HepG2 (cell line): ENCODE data around the gene CDC42EP1. TPM values are rescaled to one million over a fixed set of nuclear protein-coding genes. Genes with fewer than 3 reads are reported as not detected.

Experiments used
- ATAC-seq: fragments of 200-7000 bp; cut with Tn5 transposase; 3 replicates; pipeline ENCODE4 v1.9.1; 2020; ENCODE audit warnings: mild to moderate bottlenecking, moderate library complexity
- BruUV-seq: library from RNA; stranded (reverse); fragments of 400-500 nt; replicated peaks from 2 replicates; lab custom pipeline; 2021; lab: Mats Ljungman, UMichigan
- CTCF ChIA-PET: fragments of 300-600 bp; formaldehyde crosslinking; extraction: SDS; loops from one replicate; lab custom pipeline; 2021; ENCODE audit warnings: low total read pairs, inconsistent platforms, low intra/inter-chr PET ratio; lab: Yijun Ruan, JAX
- POLR2A ChIA-PET: fragments of 350-600 bp; sonication (Branson Sonifier 250); formaldehyde crosslinking; loops from one replicate; lab custom pipeline; 2020; ENCODE audit warnings: antibody characterized with exemption, inconsistent platforms; lab: Yijun Ruan, JAX
- DNase-seq: peaks from one replicate; pipeline ENCODE4 v3.0.0-alpha.2; 2015; ENCODE audit warnings: low spot score
- FAIRE-seq: peaks from 3 replicates; lab custom pipeline; 2011; peaks lifted over from hg19 to GRCh38; lab: Jason Lieb, UNC
- H2AFZ ChIP-seq: one replicate; pipeline ENCODE4 v1.6.1; 2011; ENCODE audit warnings: low read length, inconsistent platforms
- H3K27ac ChIP-seq: fragments of 300-600 bp; 3 replicates; pipeline ENCODE4 v1.8.0; 2011; ENCODE audit warnings: mixed run types, mild to moderate bottlenecking, mixed read lengths, low read length, inconsistent platforms; ENCODE audit not compliant: insufficient read depth; ENCODE audit errors: extremely low read length
- H3K27me3 ChIP-seq, 2 experiments: fragments of 200-600 bp in 1 of 2; 2 replicates in 1 of 2; 3 replicates in 1 of 2; pipeline versions ENCODE4 v1.6.0 to v1.8.0; 2011; ENCODE audit warnings: low read length in 2 of 2, mild to moderate bottlenecking in 2 of 2, moderate library complexity in 2 of 2, inconsistent platforms in 1 of 2; ENCODE audit not compliant: insufficient read depth in 2 of 2, control insufficient read depth in 1 of 2
- H3K36me3 ChIP-seq, 2 experiments: fragments of 200-600 bp in 1 of 2; replicated peaks in 1 of 2; 2 replicates in 1 of 2; 3 replicates in 1 of 2; pipeline versions ENCODE4 v1.5.1 to v1.8.0; 2011; ENCODE audit warnings: low read length in 2 of 2, inconsistent platforms in 1 of 2; ENCODE audit not compliant: insufficient read depth in 2 of 2, control insufficient read depth in 1 of 2
- H3K4me1 ChIP-seq: 2 replicates; pipeline ENCODE4 v1.5.1; 2012; ENCODE audit warnings: low read length, inconsistent platforms; ENCODE audit not compliant: insufficient read depth
- H3K4me2 ChIP-seq: 2 replicates; pipeline ENCODE4 v1.6.0; 2011; ENCODE audit warnings: low read depth, low read length, inconsistent platforms
- H3K4me3 ChIP-seq, 3 experiments: fragments of 200-600 bp in 1 of 3; sonication (generic), shearing (Covaris generic) in 1 of 3; replicated peaks in 1 of 3; 2 replicates each; pipeline ENCODE4 v1.5.1; 2011 to 2016; ENCODE audit warnings: low read length in 3 of 3, inconsistent platforms in 2 of 3, low read depth in 2 of 3, mild to moderate bottlenecking in 2 of 3, control low read depth in 1 of 3, mixed read lengths in 1 of 3; ENCODE audit not compliant: insufficient read depth in 1 of 3
- H3K79me2 ChIP-seq: one replicate; pipeline ENCODE4 v1.6.1; 2011; ENCODE audit warnings: low read length, inconsistent platforms; ENCODE audit not compliant: insufficient read depth
- H3K9ac ChIP-seq: 2 replicates; pipeline ENCODE4 v1.6.0; 2011; ENCODE audit warnings: mild to moderate bottlenecking, low read depth, low read length, inconsistent platforms; ENCODE audit not compliant: insufficient read depth
- H3K9me3 ChIP-seq: 2 replicates; pipeline ENCODE4 v1.5.1; 2012; ENCODE audit warnings: mild to moderate bottlenecking, low read length
- H4K20me1 ChIP-seq: 2 replicates; pipeline ENCODE4 v1.6.0; 2011; ENCODE audit warnings: inconsistent platforms, mild to moderate bottlenecking, low read length, moderate library complexity; ENCODE audit not compliant: insufficient read depth
- AHDC1 ChIP-seq: sonication (generic); formaldehyde crosslinking; IDR thresholded peaks from 2 replicates; pipeline ENCODE4 v1.5.1; 2020; ENCODE audit warnings: mild to moderate bottlenecking, missing genetic modification reagents, borderline replicate concordance
- ARNT ChIP-seq: fragments of 450-650 bp; IDR thresholded peaks from 2 replicates; pipeline ENCODE4 v1.6.1; 2017
- BORCS8-MEF2B ChIP-seq: sonication (generic); formaldehyde crosslinking; IDR thresholded peaks from 2 replicates; pipeline ENCODE4 v1.8.0; 2022; ENCODE audit warnings: mild to moderate bottlenecking, missing genetic modification reagents
- DR1 ChIP-seq: sonication (generic); formaldehyde crosslinking; IDR thresholded peaks from 2 replicates; pipeline ENCODE4 v1.8.0; 2021; ENCODE audit warnings: mild to moderate bottlenecking, missing genetic modification reagents, inconsistent platforms
- ETV6 ChIP-seq: sonication (generic); formaldehyde crosslinking; conservative IDR thresholded peaks from 2 replicates; pipeline ENCODE4 v1.4.0; 2020; ENCODE audit warnings: missing genetic modification reagents
- FOSL1 ChIP-seq: sonication (generic); formaldehyde crosslinking; IDR thresholded peaks from 2 replicates; pipeline ENCODE4 v1.9.0; 2021; ENCODE audit warnings: missing genetic modification reagents, borderline replicate concordance
- FOSL2 ChIP-seq: sonication (generic); formaldehyde crosslinking; IDR thresholded peaks from 2 replicates; pipeline ENCODE4 v1.4.0; 2020; ENCODE audit warnings: missing genetic modification reagents
- KDM2A ChIP-seq: sonication (generic); formaldehyde crosslinking; IDR thresholded peaks from 2 replicates; pipeline ENCODE4 v1.4.0; 2020; ENCODE audit warnings: low read depth, missing genetic modification reagents, borderline replicate concordance
- MAX ChIP-seq: IDR thresholded peaks from 2 replicates; pipeline ENCODE4 v1.6.1; 2012; ENCODE audit warnings: inconsistent platforms
- MED1 ChIP-seq: sonication (generic); formaldehyde crosslinking; IDR thresholded peaks from 2 replicates; pipeline ENCODE4 v1.4.0; 2020; ENCODE audit warnings: missing genetic modification reagents
- NCOA2 ChIP-seq: sonication (generic); formaldehyde crosslinking; IDR thresholded peaks from 2 replicates; pipeline ENCODE4 v1.8.0; 2022; ENCODE audit warnings: inconsistent platforms
- NR2F2 ChIP-seq: IDR thresholded peaks from 2 replicates; pipeline ENCODE4 v1.6.1; 2012; ENCODE audit warnings: low read depth, inconsistent platforms, borderline replicate concordance
- PAF1 ChIP-seq: IDR thresholded peaks from 2 replicates; pipeline ENCODE4 v1.6.1; 2016; ENCODE audit warnings: missing genetic modification reagents, missing compliant biosample characterization
- SIN3A ChIP-seq: IDR thresholded peaks from 2 replicates; pipeline ENCODE4 v1.6.1; 2011; ENCODE audit warnings: low read depth, mild to moderate bottlenecking, control low read depth, low read length, borderline replicate concordance
- SMARCE1 ChIP-seq: fragments of 450-650 bp; IDR thresholded peaks from 2 replicates; pipeline ENCODE4 v1.6.1; 2017; ENCODE audit warnings: borderline replicate concordance
- ZBTB34 ChIP-seq: sonication (generic); formaldehyde crosslinking; IDR thresholded peaks from 2 replicates; pipeline ENCODE4 v1.8.0; 2022; ENCODE audit warnings: mild to moderate bottlenecking, missing genetic modification reagents
- ZNF614 ChIP-seq: IDR thresholded peaks from 2 replicates; pipeline ENCODE4 v1.6.1; 2018; ENCODE audit warnings: missing biosample characterization, missing genetic modification reagents, inconsistent platforms, borderline replicate concordance
- ZNF775 ChIP-seq: sonication (generic); formaldehyde crosslinking; IDR thresholded peaks from 2 replicates; pipeline ENCODE4 v1.4.0; 2020; ENCODE audit warnings: missing genetic modification reagents, mild to moderate bottlenecking, moderate library complexity, borderline replicate concordance
- WGBS: methylation state at CpG from one replicate; pipeline ENCODE4 v1.1.6; 2017; ENCODE audit warnings: low lambda C conversion rate; 5-methylcytosine and 5-hydroxymethylcytosine counted together
- in situ Hi-C: cut with HindIII; loops from 2 replicates; pipeline ENCODE4 v1.10.0; 2017; ENCODE audit warnings: low pct_unique_long_range_greater_than_20kb; ENCODE audit not compliant: extremely low pct_ligation_motif_present
- intact Hi-C: fragments of 100-400 bp; cut with micrococcal nuclease; formaldehyde crosslinking; loops from one replicate; pipeline ENCODE4 v1.10.0; 2022; ENCODE audit not compliant: unreplicated experiment
- polyA plus RNA-seq, 8 experiments: library from polyadenylated mRNA; depleted of rRNA in 3 of 8; stranded (reverse) in 7 of 8; unstranded in 1 of 8; fragments of >200 nt; fragmentation: Illumina TruSeq in 4 of 8; extraction: Trizol in 4 of 8; gene quantifications; 2 replicates each; pipeline versions ENCODE4 v1.2.1 to v1.2.3, GENCODE V29; 2011 to 2016; ENCODE audit warnings: low read depth in 4 of 8, missing spikeins in 1 of 8, mixed read lengths in 1 of 8; ENCODE audit not compliant: insufficient read depth in 1 of 8
- total RNA-seq, 5 experiments: library from RNA; depleted of rRNA; stranded (reverse); fragments of >200 nt; fragmentation: Illumina TruSeq; extraction: Trizol; gene quantifications; 2 replicates each; pipeline ENCODE4 v1.2.3, GENCODE V29; 2016; ENCODE audit warnings: low read depth in 1 of 5

CDC42EP1 gene
- total and polyA plus RNA-seq, 2 of the 13 experiments (the other 11 are each of a cell fraction or from before 2014, with no cell fraction given) = 17.1 to 29.5 TPM

GRCh38 chr22:37525073-37525745, 35.1 kb upstream of the CDC42EP1 start:
- DNase-seq = no peak
- peak; percentile 15; the same call in 2 of the 3 replicates for ATAC-seq
- Histone ChIP-seq H3K36me3 (no peaks in the 10 kb centered on the region), H3K9ac (no peak overlapping the region), H3K9me3 (no peaks in the 10 kb centered on the region), H3K27ac (no peak overlapping the region), H4K20me1 (no peaks in the 10 kb centered on the region), H3K79me2 (no peaks in the 10 kb centered on the region), H2AFZ (no peak overlapping the region), H3K4me2 (peak overlapping the region; percentile 58; the same call in 1 of the 2 replicates), H3K27me3 (no peaks in the 10 kb centered on the region), H3K4me1 (peaks cover 80% of the 10 kb centered on the region), H3K4me3 (no peak overlapping the region)
- POLR2A ChIA-PET = interaction anchor here (0.7 to 1.5 kb wide), 4 partner anchors 13 to 44 kb away, joined by 3 read pairs; no protein-coding TSS in a partner anchor
- intact Hi-C loops (loop anchor here (10.0 kb wide), 1 partner anchor 50 kb away; no protein-coding TSS in a partner anchor), in situ Hi-C loops (no loop called here)
- no peak for FAIRE-seq
- CTCF ChIA-PET = no interaction called here
- no CpG with 5 or more reads among the region's 10 CpGs for WGBS
- BruUV-seq = no TSS peak
- no peak for TF ChIP-seq ARNT
- no peak for TF ChIP-seq PAF1 (CRISPR knock-in tag)
- no peak for TF ChIP-seq MAX
- TF ChIP-seq NCOA2 (CRISPR knock-in tag) = no peak
- no peak for TF ChIP-seq ZNF614 (CRISPR knock-in tag)
- no peak for TF ChIP-seq ETV6 (CRISPR knock-in tag)
- TF ChIP-seq FOSL1 (CRISPR knock-in tag) = 0 out of 2 replicates have a peak, but pooled peaks have one; percentile 25
- TF ChIP-seq ZBTB34 (CRISPR knock-in tag) = no peak
- TF ChIP-seq FOSL2 (CRISPR knock-in tag) = peak; percentile 87
- TF ChIP-seq BORCS8-MEF2B (CRISPR knock-in tag) = no peak
- TF ChIP-seq SMARCE1 = no peak
- TF ChIP-seq MED1 (CRISPR knock-in tag) = peak; percentile 31
- TF ChIP-seq ZNF775 (CRISPR knock-in tag) = no peak
- 0 out of 2 replicates have a peak, but pooled peaks have one; percentile 20 for TF ChIP-seq AHDC1 (CRISPR knock-in tag)
- TF ChIP-seq SIN3A = no peak
- TF ChIP-seq KDM2A (CRISPR knock-in tag) = no peak
- TF ChIP-seq NR2F2 = no peak
- TF ChIP-seq DR1 (CRISPR knock-in tag) = no peak
